HCT116 (cell line): ENCODE results near the gene UPK3B. TPM values are rescaled to one million over a fixed set of nuclear protein-coding genes. Genes with fewer than 3 reads are reported as not detected.
"Not testable (repeated sequence)": the region's sequence is repeated elsewhere in the genome, so short reads cannot be mapped to it uniquely, and the experiment has no call there.

Source experiments
- ATAC-seq: fragments of 200-7000 bp; cut with Tn5 transposase; 2 replicates; pipeline ENCODE4 v1.9.1; 2020; ENCODE audit warnings: mild to moderate bottlenecking, moderate library complexity
- BruUV-seq: library from RNA; stranded (reverse); fragments of 400-500 nt; replicated peaks from 2 replicates; lab custom pipeline; 2021; lab: Mats Ljungman, UMichigan
- CTCF ChIA-PET: fragments of 300-600 bp; sonication (Branson Sonifier 250); formaldehyde crosslinking; loops from one replicate; lab custom pipeline; 2021; ENCODE audit warnings: antibody characterized with exemption; lab: Charles Lee
- POLR2A ChIA-PET: fragments of 300-600, 350-600 bp; sonication (Branson Sonifier 250); formaldehyde crosslinking; loops from one replicate; lab custom pipeline; 2021; ENCODE audit warnings: antibody characterized with exemption; lab: Charles Lee
- RAD21 ChIA-PET, 2 experiments: fragments of 300-600 bp; sonication (Branson Sonifier 250); formaldehyde crosslinking; loops; one replicate each; lab custom pipeline; 2023; ENCODE audit warnings: low total read pairs in 2 of 2; ENCODE audit not compliant: uncharacterized antibody in 2 of 2, unreplicated experiment in 2 of 2, low non-redundant PET in 1 of 2; lab: Charles Lee
- DNase-seq: peaks from one replicate; pipeline ENCODE4 v3.0.0-alpha.2; 2010; ENCODE audit warnings: low read depth, low spot score
- H2AFZ ChIP-seq: fragments of 200-600 bp; shearing (Covaris generic), sonication (generic); 2 replicates; pipeline ENCODE4 v1.6.1; 2017; ENCODE audit warnings: low read depth, mixed run types, mixed read lengths, antibody characterized with exemption, low read length; ENCODE audit not compliant: poor library complexity, severe bottlenecking
- H3K27ac ChIP-seq: 2 replicates; pipeline ENCODE4 v1.5.1; 2012; ENCODE audit warnings: low read depth, low read length
- H3K27me3 ChIP-seq: fragments of 200-600 bp; sonication (generic); 2 replicates; pipeline ENCODE4 v1.6.1; 2016; ENCODE audit warnings: mixed run types, low read length, mixed read lengths; ENCODE audit not compliant: insufficient read depth
- H3K36me3 ChIP-seq, 2 experiments: fragments of 200-500 bp in 1 of 2; fragments of 200-600 bp in 1 of 2; sonication (Bioruptor generic) in 1 of 2; sonication (generic) in 1 of 2; 2 replicates each; pipeline versions ENCODE4 v1.5.1 to v1.6.1; 2014 to 2016; ENCODE audit warnings: low read length in 2 of 2, inconsistent platforms in 1 of 2, mixed read lengths in 1 of 2, mixed run types in 1 of 2; ENCODE audit not compliant: insufficient read depth in 2 of 2, control insufficient read depth in 1 of 2
- H3K4me1 ChIP-seq, 2 experiments: fragments of 200-600 bp in 1 of 2; sonication (generic) in 1 of 2; 2 replicates each; pipeline versions ENCODE4 v1.5.1 to v1.6.1; 2012 to 2017; ENCODE audit warnings: low read length in 2 of 2, inconsistent platforms in 1 of 2, mild to moderate bottlenecking in 1 of 2, mixed read lengths in 1 of 2, mixed run types in 1 of 2, moderate library complexity in 1 of 2; ENCODE audit not compliant: insufficient read depth in 2 of 2, control insufficient read depth in 1 of 2
- H3K4me2 ChIP-seq: fragments of 200-600 bp; sonication (generic); 2 replicates; pipeline ENCODE4 v1.6.1; 2017; ENCODE audit warnings: mixed run types, low read length, mixed read lengths
- H3K4me3 ChIP-seq, 2 experiments: fragments of 200-600 bp in 1 of 2; sonication (generic) in 1 of 2; replicated peaks in 1 of 2; 2 replicates each; pipeline ENCODE4 v1.5.1; 2011 to 2016; ENCODE audit warnings: low read length in 2 of 2, control low read depth in 1 of 2, low read depth in 1 of 2, mild to moderate bottlenecking in 1 of 2, mixed read lengths in 1 of 2, mixed run types in 1 of 2
- H3K79me2 ChIP-seq: fragments of 200-600 bp; sonication (generic); 2 replicates; pipeline ENCODE4 v1.6.1; 2017; ENCODE audit warnings: mild to moderate bottlenecking, mixed run types, low read length, moderate library complexity, mixed read lengths; ENCODE audit not compliant: insufficient read depth
- H3K9ac ChIP-seq: fragments of 200-600 bp; sonication (generic); 2 replicates; pipeline ENCODE4 v1.6.1; 2016; ENCODE audit warnings: low read length, mixed read lengths
- H3K9me2 ChIP-seq: fragments of 200-600 bp; sonication (generic), shearing (Covaris generic); 2 replicates; pipeline ENCODE4 v1.6.1; 2017; ENCODE audit warnings: mixed run types, mild to moderate bottlenecking, moderate library complexity; ENCODE audit not compliant: insufficient read depth
- H3K9me3 ChIP-seq, 2 experiments: fragments of 200-500 bp in 1 of 2; fragments of 200-600 bp in 1 of 2; sonication (Bioruptor generic) in 1 of 2; sonication (generic) in 1 of 2; 2 replicates each; pipeline ENCODE4 v1.6.1; 2014 to 2017; ENCODE audit warnings: low read length in 2 of 2, mixed read lengths in 2 of 2, inconsistent platforms in 1 of 2, low read depth in 1 of 2, mild to moderate bottlenecking in 1 of 2, mixed run types in 1 of 2, moderate library complexity in 1 of 2; ENCODE audit not compliant: control insufficient read depth in 1 of 2, insufficient read depth in 1 of 2
- H4K20me1 ChIP-seq: fragments of 200-600 bp; sonication (generic), shearing (Covaris generic); 2 replicates; pipeline ENCODE4 v1.6.1; 2017; ENCODE audit warnings: mixed run types, mild to moderate bottlenecking, moderate library complexity; ENCODE audit not compliant: insufficient read depth
- CEBPB ChIP-seq: IDR thresholded peaks from 2 replicates; pipeline ENCODE4 v1.6.1; 2012; ENCODE audit warnings: low read depth
- EZH2 ChIP-seq: fragments of 200-600 bp; sonication (generic); IDR thresholded peaks from 2 replicates; pipeline ENCODE4 v1.6.1; 2017; ENCODE audit warnings: antibody characterized with exemption, mixed run types
- EZH2phosphoT487 ChIP-seq: fragments of 200-600 bp; IDR thresholded peaks from 2 replicates; pipeline ENCODE4 v1.6.1; 2018; ENCODE audit warnings: antibody characterized with exemption, borderline replicate concordance
- FOSL1 ChIP-seq: IDR thresholded peaks from 2 replicates; pipeline ENCODE4 v1.6.1; 2012; ENCODE audit warnings: low read depth
- JUND ChIP-seq: IDR thresholded peaks from 2 replicates; pipeline ENCODE4 v1.6.1; 2012
- SP1 ChIP-seq: IDR thresholded peaks from 2 replicates; pipeline ENCODE4 v1.6.1; 2012; ENCODE audit warnings: low read depth
- SRF ChIP-seq: IDR thresholded peaks from 2 replicates; pipeline ENCODE4 v1.6.1; 2012; ENCODE audit warnings: low read depth
- YY1 ChIP-seq: IDR thresholded peaks from 2 replicates; pipeline ENCODE4 v1.6.1; 2011; ENCODE audit warnings: low read length, low read depth, moderate library complexity, mild to moderate bottlenecking; ENCODE audit not compliant: insufficient replicate concordance; ENCODE audit errors: extremely low read depth
- ZNF274 ChIP-seq: fragments of 200-500 bp; sonication (Bioruptor generic); IDR thresholded peaks from 2 replicates; pipeline ENCODE4 v1.6.1; 2014; ENCODE audit warnings: mild to moderate bottlenecking, low read depth, low read length, inconsistent platforms
- intact Hi-C: fragments of 100-400 bp; cut with micrococcal nuclease; formaldehyde crosslinking; loops from 2 replicates; pipeline ENCODE4 v1.10.0; 2022
- total RNA-seq: library from RNA; stranded (reverse); gene quantifications from one replicate; pipeline ENCODE4 v1.2.1, GENCODE V29; 2021; ENCODE audit not compliant: unreplicated experiment
- TF ChIP-seq, protein P1 (sequence below): IDR thresholded peaks from 2 replicates; pipeline ENCODE4 v1.6.1; 2012; ENCODE audit warnings: low read depth
- TF ChIP-seq, protein P2 (sequence below): IDR thresholded peaks from 2 replicates; pipeline ENCODE4 v1.6.1; 2012

The UPK3B gene
- total RNA-seq, 1 experiment from 2014 or later = 2.3 TPM

DNA sequence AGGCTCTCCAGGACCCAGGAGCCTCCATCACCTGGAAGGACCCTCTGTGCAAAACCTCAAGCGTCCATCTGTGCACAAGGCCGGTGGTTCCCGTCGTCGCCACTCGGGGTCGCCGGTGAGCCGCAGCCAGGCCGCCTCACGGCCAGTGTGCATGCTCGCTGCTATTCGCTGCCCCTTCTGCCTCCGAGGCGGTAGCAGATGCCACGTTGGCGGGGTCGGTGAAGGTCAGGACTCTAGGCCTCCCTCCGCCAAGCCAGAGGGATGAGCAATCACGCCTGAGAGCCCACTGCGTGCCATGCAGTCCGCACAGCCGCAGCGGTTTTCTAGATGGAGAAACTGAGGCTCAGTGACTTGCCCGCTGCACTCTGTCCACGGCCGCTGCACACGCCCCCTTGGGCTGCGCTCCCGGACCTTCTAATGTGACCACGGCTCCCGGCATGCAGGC lies 5.7 kb downstream of the UPK3B start:
- DNase-seq = no peak
- CTCF ChIA-PET = no interaction called here

DNA sequence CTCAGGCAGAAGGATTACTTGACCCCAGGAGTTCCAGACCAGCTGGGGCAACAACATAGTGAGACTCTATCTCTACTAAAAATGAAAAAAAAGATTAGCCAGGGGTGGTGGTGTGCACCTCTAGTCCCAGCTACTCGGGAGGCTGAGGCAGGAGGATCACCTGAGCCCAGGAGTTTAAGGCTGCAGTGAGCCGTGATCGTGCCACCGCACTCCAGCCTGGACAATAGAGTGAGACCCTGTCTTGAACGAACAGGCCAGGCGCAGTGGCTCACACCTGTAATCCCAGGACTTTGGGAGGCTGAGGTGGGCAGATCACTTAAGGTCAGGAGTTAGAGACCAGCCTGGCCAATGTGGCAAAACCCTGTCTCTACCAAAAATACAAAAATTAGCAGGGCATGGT lies 6.6 kb downstream of the UPK3B start:
- RAD21 ChIA-PET, H2AFZ ChIP-seq, H3K27ac ChIP-seq, H3K9ac ChIP-seq, DNase-seq, H3K36me3 ChIP-seq, H3K4me2 ChIP-seq, H3K9me3 ChIP-seq, H3K9me2 ChIP-seq, POLR2A ChIA-PET, H4K20me1 ChIP-seq, CTCF ChIA-PET, intact Hi-C loops, H3K4me3 ChIP-seq, ATAC-seq, BruUV-seq, H3K79me2 ChIP-seq, H3K27me3 ChIP-seq: not testable (repeated sequence)
- peaks cover 9 to 15% of the 10 kb centered on the region in 2 experiments for H3K4me1 ChIP-seq

More for the DNA sequence above, 5.7 kb downstream of the UPK3B start:
- intact Hi-C loops = no loop called here
- no TSS peak for BruUV-seq
- Histone ChIP-seq H3K9me3 (no peaks in the 10 kb centered on the region), H4K20me1 (no peaks in the 10 kb centered on the region), H3K9me2 (no peaks in the 10 kb centered on the region), H3K4me1 (peaks cover 9 to 15% of the 10 kb centered on the region in 2 experiments), H3K27me3 (no peaks in the 10 kb centered on the region), H2AFZ (no peak overlapping the region), H3K4me2 (no peak overlapping the region), H3K4me3 (no peak overlapping the region), H3K79me2 (no peaks in the 10 kb centered on the region), H3K27ac (no peak overlapping the region), H3K36me3 (no peaks in the 10 kb centered on the region), H3K9ac (no peak overlapping the region)
- ChIA-PET POLR2A (no interaction called here), RAD21 (no interaction called here)
- ATAC-seq = no peak
- TF ChIP-seq SRF = no peak
- TF ChIP-seq EZH2 = no peak
- TF ChIP-seq YY1 = no peak
- TF ChIP-seq SP1 = no peak
- TF ChIP-seq ZNF274 = no peak
- TF ChIP-seq, protein P1, sequence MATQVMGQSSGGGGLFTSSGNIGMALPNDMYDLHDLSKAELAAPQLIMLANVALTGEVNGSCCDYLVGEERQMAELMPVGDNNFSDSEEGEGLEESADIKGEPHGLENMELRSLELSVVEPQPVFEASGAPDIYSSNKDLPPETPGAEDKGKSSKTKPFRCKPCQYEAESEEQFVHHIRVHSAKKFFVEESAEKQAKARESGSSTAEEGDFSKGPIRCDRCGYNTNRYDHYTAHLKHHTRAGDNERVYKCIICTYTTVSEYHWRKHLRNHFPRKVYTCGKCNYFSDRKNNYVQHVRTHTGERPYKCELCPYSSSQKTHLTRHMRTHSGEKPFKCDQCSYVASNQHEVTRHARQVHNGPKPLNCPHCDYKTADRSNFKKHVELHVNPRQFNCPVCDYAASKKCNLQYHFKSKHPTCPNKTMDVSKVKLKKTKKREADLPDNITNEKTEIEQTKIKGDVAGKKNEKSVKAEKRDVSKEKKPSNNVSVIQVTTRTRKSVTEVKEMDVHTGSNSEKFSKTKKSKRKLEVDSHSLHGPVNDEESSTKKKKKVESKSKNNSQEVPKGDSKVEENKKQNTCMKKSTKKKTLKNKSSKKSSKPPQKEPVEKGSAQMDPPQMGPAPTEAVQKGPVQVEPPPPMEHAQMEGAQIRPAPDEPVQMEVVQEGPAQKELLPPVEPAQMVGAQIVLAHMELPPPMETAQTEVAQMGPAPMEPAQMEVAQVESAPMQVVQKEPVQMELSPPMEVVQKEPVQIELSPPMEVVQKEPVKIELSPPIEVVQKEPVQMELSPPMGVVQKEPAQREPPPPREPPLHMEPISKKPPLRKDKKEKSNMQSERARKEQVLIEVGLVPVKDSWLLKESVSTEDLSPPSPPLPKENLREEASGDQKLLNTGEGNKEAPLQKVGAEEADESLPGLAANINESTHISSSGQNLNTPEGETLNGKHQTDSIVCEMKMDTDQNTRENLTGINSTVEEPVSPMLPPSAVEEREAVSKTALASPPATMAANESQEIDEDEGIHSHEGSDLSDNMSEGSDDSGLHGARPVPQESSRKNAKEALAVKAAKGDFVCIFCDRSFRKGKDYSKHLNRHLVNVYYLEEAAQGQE = no peak
- TF ChIP-seq JUND = no peak
- no peak for TF ChIP-seq FOSL1
- TF ChIP-seq, protein P2, sequence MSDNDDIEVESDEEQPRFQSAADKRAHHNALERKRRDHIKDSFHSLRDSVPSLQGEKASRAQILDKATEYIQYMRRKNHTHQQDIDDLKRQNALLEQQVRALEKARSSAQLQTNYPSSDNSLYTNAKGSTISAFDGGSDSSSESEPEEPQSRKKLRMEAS = no peak
- TF ChIP-seq EZH2phosphoT487 = no peak
- TF ChIP-seq CEBPB = no peak

DNA sequence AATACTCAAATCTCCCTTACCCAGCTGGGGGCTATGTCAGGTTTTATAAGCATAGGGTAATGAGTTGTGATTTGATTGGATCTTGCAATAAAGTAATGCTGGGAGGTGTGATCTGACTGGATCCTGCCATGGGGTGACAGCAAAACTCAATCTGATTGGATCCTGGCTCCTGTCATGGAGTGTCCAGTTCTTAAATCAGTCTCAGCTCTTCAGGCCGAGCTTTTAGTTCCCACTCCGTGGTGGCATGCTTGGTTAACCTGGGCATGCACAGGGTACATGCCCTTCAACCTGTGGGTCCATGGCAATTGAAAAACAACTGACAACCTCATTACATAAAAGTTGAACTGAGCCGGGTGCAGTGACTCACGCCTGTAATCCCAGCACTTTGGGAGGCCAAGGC lies 15.8 kb downstream of the UPK3B start:
- intact Hi-C loops, ATAC-seq, H3K4me2 ChIP-seq, H3K9me3 ChIP-seq, H2AFZ ChIP-seq, H3K9ac ChIP-seq, CTCF ChIA-PET, H3K9me2 ChIP-seq, H3K79me2 ChIP-seq, POLR2A ChIA-PET, H3K4me1 ChIP-seq, H4K20me1 ChIP-seq, DNase-seq, RAD21 ChIA-PET, BruUV-seq, H3K36me3 ChIP-seq, H3K27me3 ChIP-seq, H3K27ac ChIP-seq, H3K4me3 ChIP-seq: not testable (repeated sequence)
